ENCODE measurements around the gene APOL2. TPM values are rescaled to one million over a fixed set of nuclear protein-coding genes. Genes with fewer than 3 reads are reported as not detected.
"Not testable (repeated sequence)": the region's sequence is repeated elsewhere in the genome, so short reads cannot be mapped to it uniquely, and the experiment has no call there.

APOL2 gene
- total RNA-seq, 1 donor from 2014 or later = 42.5 TPM

GRCh38 chr22:36263216-36263673, 23.9 kb upstream of the APOL2 start:
- not testable (repeated sequence) for DNase-seq (ENCODE audit: low read depth in 2 of 2)

DNA sequence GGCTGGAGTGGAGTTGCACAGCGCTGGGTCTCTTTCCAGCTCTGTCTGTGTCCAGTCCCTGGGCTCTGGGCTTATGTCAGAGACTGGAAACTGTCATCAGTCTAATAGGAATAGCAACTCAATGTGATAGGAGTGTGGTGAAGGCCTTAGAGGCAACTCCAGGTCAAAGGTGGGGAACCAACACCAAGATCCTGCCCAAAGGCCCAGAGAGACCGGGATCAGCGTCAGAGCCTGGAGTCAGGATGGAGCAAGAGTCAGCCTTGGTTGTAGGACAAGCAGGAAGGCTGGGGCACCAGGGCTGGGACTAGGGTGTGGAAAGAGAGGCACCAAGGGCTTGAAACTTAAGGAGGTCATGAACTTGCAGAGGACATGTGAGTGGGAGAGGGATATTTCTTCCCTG, 23.0 kb upstream of the APOL2 start:
- DNase-seq (ENCODE audit: low read depth in 2 of 2) = not testable (repeated sequence)

- not testable (repeated sequence) for DNase-seq (ENCODE audit: low read depth in 2 of 2)
Measured at GRCh38 chr22:36261675-36262074, 22.3 kb upstream of the APOL2 start.

GRCh38 chr22:36259615-36260300, 20.4 kb upstream of the APOL2 start:
- DNase-seq (ENCODE audit: low read depth in 2 of 2) = no peak

DNA sequence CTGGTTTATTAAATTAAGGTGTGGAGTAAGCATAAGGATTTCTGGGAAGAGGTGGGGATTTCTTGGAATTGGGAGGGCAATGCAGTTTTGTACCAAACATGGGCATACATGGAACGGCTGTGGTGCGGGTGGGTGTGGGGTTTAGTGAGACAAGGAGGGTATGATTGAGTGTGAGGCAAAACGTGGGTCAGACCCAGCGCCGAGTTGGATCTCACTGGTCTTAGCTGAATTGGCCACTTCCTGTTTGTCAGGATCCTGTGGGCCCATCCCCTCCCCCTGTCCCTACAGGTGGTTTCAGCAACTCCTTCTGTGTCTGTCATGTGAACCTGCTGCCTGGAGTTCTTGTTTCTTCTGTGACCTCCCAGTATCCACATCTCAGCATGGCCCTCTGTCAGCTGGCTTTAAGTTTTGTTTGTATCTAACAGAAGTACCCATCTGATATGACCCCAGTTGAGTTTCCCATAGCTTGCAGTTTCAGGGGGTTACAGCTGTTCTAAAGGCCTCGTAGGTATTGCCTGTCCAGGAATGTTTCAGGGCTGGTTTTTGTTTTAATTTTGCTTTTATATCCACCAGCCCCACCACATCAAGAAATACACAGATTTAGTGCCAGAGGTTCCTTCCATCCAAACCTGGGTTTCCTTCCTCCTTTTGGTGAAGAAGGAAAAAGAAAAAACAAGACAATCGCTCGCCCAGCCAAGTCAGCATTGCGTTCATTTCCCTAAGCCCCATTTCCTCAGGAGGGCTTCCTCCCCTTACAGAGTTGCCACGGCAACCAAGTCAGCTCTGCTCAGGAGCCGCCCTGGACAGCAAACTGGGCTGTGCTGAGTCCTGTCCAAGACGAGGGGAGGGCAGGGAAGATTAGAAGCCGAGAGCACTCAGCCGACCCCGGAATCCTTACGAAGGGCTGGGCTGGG, 19.6 kb upstream of the APOL2 start:
- peak in 1 of 2 donors; percentile 88 for DNase-seq (ENCODE audit: low read depth in 2 of 2)

GRCh38 chr22:36257948-36258670, 18.8 kb upstream of the APOL2 start:
- DNase-seq (ENCODE audit: low read depth in 2 of 2) = no peak

DNA sequence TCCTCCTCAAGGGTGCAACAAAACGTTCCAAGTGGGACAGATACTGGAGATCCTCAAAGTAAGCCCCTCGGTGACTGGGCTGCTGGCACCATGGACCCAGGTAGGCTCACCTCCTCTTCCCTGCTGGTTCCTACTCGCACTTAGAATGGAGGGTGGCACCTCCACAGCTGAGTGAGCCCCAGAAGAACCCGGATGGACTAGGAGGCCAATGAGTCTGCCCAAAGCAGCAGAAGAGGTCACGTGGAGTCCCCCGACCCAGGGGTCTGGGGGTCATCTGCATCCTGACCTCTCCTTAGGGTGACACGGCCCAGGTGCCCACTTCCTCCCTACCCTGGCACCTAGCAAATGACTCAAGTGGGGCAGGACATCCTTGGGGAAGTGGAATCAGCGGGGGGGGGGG, 18.0 kb upstream of the APOL2 start:
- no peak for DNase-seq (ENCODE audit: low read depth in 2 of 2)

DNA sequence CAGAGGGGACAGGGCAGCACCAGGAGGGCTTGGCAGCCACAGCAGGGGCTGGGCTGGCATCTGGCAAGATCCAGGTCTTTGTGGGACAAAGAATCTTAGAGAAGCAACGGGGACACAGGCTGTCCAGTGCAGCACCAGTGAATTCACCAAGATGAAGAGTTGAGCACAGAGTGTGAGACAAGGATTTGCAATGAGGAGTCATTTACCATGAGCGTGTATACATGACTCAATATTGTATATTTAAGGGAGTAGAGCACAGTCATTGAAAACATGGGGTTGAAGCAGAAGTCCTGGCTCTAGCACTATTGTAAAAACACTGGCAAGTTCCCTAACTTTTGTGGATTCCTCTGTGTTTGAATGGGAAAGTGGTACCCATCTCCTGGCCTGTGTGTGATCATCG, 17.2 kb upstream of the APOL2 start:
- no peak for DNase-seq (ENCODE audit: low read depth in 2 of 2)

DNA sequence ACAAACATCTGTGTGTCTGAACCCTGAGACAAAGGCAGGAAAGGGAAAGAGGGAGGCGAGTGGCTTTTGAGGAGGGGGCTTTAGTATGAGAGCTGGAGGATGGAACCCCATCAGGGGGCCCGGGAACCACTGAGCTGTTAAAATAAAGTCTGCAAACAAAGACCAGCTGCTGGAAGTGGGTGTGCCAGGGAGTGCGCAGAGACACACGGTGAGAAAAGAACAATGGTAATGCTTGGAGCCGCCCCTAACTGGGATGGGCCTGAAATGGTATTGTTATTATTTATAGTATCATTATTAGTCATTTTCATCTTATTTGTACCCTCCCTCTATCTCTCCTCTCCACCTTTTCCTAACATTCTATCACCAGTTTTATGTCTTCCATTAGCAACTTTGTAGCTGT, 16.2 kb upstream of the APOL2 start:
- not testable (repeated sequence) for DNase-seq (ENCODE audit: low read depth in 2 of 2)

DNA sequence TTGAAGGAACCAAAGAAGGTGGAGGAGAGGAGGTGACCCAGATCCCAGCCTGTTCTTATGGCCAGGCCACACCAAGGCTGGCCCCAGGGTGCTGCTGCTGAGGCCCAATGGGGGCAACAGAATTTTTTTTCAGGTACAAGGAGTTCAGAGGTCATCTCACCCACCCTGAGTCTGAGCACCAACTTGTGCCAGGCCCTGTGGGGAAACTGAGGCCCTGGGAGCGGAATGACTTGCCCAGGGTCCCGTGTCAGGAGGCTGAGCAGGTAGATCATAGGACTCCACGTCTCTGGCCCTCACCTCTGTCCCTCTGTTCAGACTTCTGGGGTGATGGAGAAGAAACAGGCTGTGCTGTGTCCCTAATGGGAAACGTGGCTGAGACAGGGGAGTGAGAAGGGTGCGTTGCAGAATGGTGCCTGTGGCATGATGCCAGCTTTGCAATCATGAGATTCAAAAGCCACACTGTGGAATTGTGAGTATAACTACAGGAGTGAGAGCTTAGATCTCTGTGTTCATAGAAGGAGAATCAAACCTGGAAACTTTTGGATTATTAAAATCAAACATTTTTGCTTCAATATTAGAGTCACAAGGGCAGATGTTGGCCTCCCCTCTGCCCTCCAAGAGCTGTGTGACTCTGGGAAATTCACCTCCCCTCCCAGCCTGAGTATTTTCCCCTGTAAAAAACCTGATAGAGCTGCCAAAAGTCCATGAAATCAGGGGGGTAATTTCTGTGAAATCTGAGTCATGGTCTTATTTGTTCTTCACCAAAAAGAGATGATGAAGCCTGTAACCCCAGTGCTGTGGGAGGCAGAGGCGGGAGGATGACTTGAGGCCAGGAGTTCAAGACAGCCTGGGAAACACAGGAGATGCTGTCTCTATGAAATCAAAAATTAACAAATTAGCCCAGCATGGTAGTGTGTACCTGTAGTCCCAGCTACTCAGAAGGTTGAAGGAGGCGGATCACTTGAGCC, 14.5 kb upstream of the APOL2 start:
- DNase-seq (ENCODE audit: low read depth in 2 of 2) = peak; percentile 26 to 37

DNA sequence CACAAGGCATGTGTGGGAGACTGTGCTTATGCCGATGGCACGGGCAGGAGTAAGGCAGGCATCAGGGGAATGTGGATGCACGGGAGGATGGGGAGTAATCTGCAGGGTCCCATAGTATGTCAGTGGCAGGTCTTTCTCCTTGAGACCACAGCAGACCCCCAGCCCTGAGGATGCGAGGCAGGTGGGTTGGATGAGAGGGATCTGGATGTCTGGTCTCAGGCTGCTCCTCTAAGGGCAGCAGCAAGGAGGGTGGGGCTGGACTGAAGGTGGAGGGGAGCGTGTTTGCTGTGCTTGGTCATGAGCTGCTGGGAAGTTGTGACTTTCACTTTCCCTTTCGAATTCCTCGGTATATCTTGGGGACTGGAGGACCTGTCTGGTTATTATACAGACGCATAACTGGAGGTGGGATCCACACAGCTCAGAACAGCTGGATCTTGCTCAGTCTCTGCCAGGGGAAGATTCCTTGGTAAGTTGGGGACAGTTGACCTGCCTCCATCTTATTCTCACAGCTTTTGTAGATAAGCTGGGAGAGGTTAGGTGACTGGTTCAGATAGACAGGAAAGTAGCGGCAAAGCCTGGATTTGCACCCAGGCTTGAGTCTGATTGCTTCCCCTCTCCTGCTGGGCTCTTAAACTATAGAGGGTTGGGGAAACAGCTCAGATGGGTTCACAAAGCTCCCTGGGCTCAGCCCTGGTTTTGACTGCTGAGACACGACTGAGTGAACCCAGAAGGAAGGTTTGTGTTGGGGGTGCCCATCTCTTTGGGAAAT, 13.6 kb upstream of the APOL2 start, which contains the start of gene APOL1:
Gene APOL1, plus strand, starts transcription at position 380 of the 769 bp plus-strand sequence. CDS start 1,823 bp downstream, outside the sequence.
- DNase-seq (ENCODE audit: low read depth in 2 of 2) = peak; percentile 54 to 83

GRCh38 chr22:36251979-36252608, 12.8 kb upstream of the APOL2 start:
- not testable (repeated sequence) for DNase-seq (ENCODE audit: low read depth in 2 of 2)

DNA sequence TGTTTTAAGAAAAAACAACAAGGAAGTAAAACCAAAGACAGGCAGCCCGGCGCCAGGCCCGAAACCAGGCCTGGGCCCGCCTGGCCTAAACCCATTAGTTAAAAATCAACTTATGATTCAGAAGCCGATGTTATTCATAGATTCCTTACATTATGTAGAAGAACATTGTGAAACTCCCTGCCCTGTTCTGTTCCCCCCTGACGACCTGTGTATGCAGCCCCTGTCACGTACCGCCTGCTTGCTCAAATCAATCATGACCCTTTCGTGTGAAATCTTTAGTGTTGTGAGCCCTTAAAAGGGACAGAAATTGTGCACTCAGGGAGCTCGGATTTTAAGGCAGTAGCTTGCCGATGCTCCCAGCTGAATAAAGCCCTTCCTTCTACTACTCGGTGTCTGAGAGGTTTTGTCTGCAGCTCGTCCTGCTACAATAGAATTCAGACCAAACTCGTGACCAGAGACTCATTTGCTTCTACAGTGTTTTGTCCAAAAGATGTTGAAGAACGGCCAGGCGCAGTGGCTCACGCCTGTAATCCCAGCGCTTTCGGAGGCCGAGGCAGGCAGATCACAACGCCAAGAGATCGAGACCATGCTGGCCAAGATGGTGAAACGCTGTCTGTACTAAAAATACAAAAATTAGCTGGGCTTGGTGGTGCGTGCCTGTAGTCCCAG, 11.1 kb upstream of the APOL2 start:
- not testable (repeated sequence) for DNase-seq (ENCODE audit: low read depth in 2 of 2)

- no peak for DNase-seq (ENCODE audit: low read depth in 2 of 2)
Measured at GRCh38 chr22:36249160-36249559, 9.8 kb upstream of the APOL2 start.

- DNase-seq (ENCODE audit: low read depth in 2 of 2) = no peak
Measured at GRCh38 chr22:36247955-36248354, 8.6 kb upstream of the APOL2 start.

DNA sequence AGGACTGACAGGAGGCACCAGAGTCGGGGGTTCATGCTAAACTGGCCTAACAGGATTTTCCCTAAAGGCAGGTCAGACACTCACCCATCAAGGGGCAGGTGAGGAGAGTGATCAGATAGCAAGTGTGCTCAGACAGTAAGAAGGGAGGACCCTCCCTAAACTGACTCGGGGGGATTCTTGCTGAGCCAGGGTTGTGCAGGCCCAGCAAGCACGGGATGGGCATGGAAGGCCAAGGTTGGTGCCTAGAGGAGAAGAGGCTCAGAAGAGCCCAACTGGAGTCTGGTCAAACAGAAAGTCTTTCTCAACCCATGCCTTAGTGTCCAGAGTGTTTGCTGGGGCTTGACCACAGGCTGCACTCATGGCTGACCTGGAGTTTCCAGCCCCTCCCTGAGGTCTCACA, 7.4 kb upstream of the APOL2 start:
- no peak for DNase-seq (ENCODE audit: low read depth in 2 of 2)

DNA sequence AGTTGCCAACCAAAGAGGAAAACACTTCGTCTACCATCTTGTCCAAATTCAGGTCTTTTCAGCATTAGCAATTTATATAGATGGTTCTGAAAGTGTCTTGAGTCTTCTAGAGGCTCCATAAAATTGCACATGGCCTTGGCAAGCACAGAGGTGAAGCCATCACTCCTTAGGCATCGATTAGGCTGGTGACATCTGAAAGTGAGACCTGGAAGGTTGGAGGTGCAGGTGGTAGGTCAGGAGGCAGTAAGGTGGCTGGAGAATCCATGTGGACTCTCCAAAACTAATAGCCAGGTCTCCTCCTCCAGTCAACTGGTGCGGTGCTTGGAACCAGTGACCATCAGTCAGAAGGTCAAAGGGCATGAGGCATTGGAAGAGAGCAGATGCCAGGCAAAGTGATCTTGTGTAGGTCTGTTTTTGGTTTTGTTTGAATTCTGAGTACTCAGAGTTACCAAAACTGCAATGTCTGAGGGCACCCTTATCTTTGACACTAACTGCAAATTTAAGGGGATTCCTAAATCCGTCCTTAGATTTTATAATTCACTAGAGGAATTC, 6.6 kb upstream of the APOL2 start:
- no peak for DNase-seq (ENCODE audit: low read depth in 2 of 2)

Measured in lung microvascular endothelial cell (primary cell).